ENCODE results near the gene PIP4K2C.

PIP4K2C gene

GRCh38 chr12:57610554-57611107, 19.6 kb downstream of the PIP4K2C start:
- Histone ChIP-seq H3K4me3 (ENCODE audit: insufficient read depth, low read length, poor library complexity, severe bottlenecking) (no peak overlapping the region), H3K36me3 (ENCODE audit: low read length) (no peaks in the 10 kb centered on the region), H3K27me3 (ENCODE audit: low read length) (no peaks in the 10 kb centered on the region), H3K9me2 (replicated peaks; ENCODE audit: insufficient read depth, low read length) (no peaks in the 10 kb centered on the region), H3K4me2 (ENCODE audit: low read depth, low read length, poor library complexity, severe bottlenecking) (no peak overlapping the region), H3K9ac (ENCODE audit: low read length) (no peak overlapping the region), H4K20me1 (ENCODE audit: low read depth, low read length) (no peaks in the 10 kb centered on the region), H3K27ac (ENCODE audit: low read depth, low read length) (no peak overlapping the region), H3K9me3 (ENCODE audit: insufficient read depth, low read length) (no peaks in the 10 kb centered on the region), H3F3A (ENCODE audit: insufficient read depth) (no peaks in the 10 kb centered on the region), H3K79me2 (ENCODE audit: insufficient read depth, low read length) (no peaks in the 10 kb centered on the region), H2AFZ (ENCODE audit: low read depth, low read length, severe bottlenecking) (no peak overlapping the region)
- TF ChIP-seq EZH2phosphoT487 (conservative IDR thresholded peaks at IDR 0.05; ENCODE audit: low read length) (no peak), CTCF (IDR thresholded peaks at IDR 0.05; ENCODE audit: insufficient read depth, low read length, poor library complexity, severe bottlenecking) (no peak)

GRCh38 chr12:57611108-57611826, 20.3 kb downstream of the PIP4K2C start, which contains the start of gene ARHGEF25:
ARHGEF25 (plus strand) TSS chr12:57611435; CDS start chr12:57611895, 460 bp downstream.
- Histone ChIP-seq H3K79me2 (ENCODE audit: insufficient read depth, low read length) (no peaks in the 10 kb centered on the region), H3K36me3 (ENCODE audit: low read length) (no peaks in the 10 kb centered on the region), H3K9ac (ENCODE audit: low read length) (no peak within 1 kb of the TSS), H3K27me3 (ENCODE audit: low read length) (no peaks in the 10 kb centered on the region), H2AFZ (ENCODE audit: low read depth, low read length, severe bottlenecking) (no peak within 1 kb of the TSS), H3F3A (ENCODE audit: insufficient read depth) (no peaks in the 10 kb centered on the region), H3K9me3 (ENCODE audit: insufficient read depth, low read length) (no peaks in the 10 kb centered on the region), H3K4me3 (ENCODE audit: insufficient read depth, low read length, poor library complexity, severe bottlenecking) (no peak within 1 kb of the TSS), H3K4me2 (ENCODE audit: low read depth, low read length, poor library complexity, severe bottlenecking) (no peak within 1 kb of the TSS), H3K9me2 (replicated peaks; ENCODE audit: insufficient read depth, low read length) (no peaks in the 10 kb centered on the region), H4K20me1 (ENCODE audit: low read depth, low read length) (no peaks in the 10 kb centered on the region), H3K27ac (ENCODE audit: low read depth, low read length) (no peak within 1 kb of the TSS)
- TF ChIP-seq EZH2phosphoT487 (conservative IDR thresholded peaks at IDR 0.05; ENCODE audit: low read length) (no peak), CTCF (IDR thresholded peaks at IDR 0.05; ENCODE audit: insufficient read depth, low read length, poor library complexity, severe bottlenecking) (no peak)

GRCh38 chr12:57611827-57612710, 21.1 kb downstream of the PIP4K2C start:
- H3K36me3 ChIP-seq (ENCODE audit: low read length), result no peaks in the 10 kb centered on the region
- TF ChIP-seq CTCF (IDR thresholded peaks at IDR 0.05; ENCODE audit: insufficient read depth, low read length, poor library complexity, severe bottlenecking), result no peak
- no peak for TF ChIP-seq EZH2phosphoT487 (conservative IDR thresholded peaks at IDR 0.05; ENCODE audit: low read length)
- no peak overlapping the region for H3K4me2 ChIP-seq (ENCODE audit: low read depth, low read length, poor library complexity, severe bottlenecking)
- H3K27me3 ChIP-seq (ENCODE audit: low read length), result no peaks in the 10 kb centered on the region
- H4K20me1 ChIP-seq (ENCODE audit: low read depth, low read length), result no peaks in the 10 kb centered on the region
- H3K79me2 ChIP-seq (ENCODE audit: insufficient read depth, low read length), result no peaks in the 10 kb centered on the region
- H3K9me3 ChIP-seq (ENCODE audit: insufficient read depth, low read length), result no peaks in the 10 kb centered on the region
- no peak overlapping the region for H2AFZ ChIP-seq (ENCODE audit: low read depth, low read length, severe bottlenecking)
- no peak overlapping the region for H3K4me3 ChIP-seq (ENCODE audit: insufficient read depth, low read length, poor library complexity, severe bottlenecking)
- H3F3A ChIP-seq (ENCODE audit: insufficient read depth), result no peaks in the 10 kb centered on the region
- no peak overlapping the region for H3K9ac ChIP-seq (ENCODE audit: low read length)
- no peak overlapping the region for H3K27ac ChIP-seq (ENCODE audit: low read depth, low read length)
- no peaks in the 10 kb centered on the region for H3K9me2 ChIP-seq (replicated peaks; ENCODE audit: insufficient read depth, low read length)
